Daoy (cell line): ENCODE measurements around the gene ENOX2. TPM values are rescaled to one million over a fixed set of nuclear protein-coding genes. Genes with fewer than 3 reads are reported as not detected.
A peak's percentile ranks its signal among the peaks of the same experiment; 100 is the strongest.

Experiments
- DNase-seq: peaks from one replicate; pipeline ENCODE4 v3.0.0-alpha.2; 2015; ENCODE audit warnings: low read depth
- total RNA-seq: library from RNA; depleted of rRNA; stranded (reverse); fragments of >200 nt; shearing (Covaris generic); gene quantifications from 2 replicates; pipeline ENCODE4 v1.2.3, GENCODE V29; 2014

Gene ENOX2
- total RNA-seq, 1 experiment from 2014 or later: 8.3 TPM

DNA sequence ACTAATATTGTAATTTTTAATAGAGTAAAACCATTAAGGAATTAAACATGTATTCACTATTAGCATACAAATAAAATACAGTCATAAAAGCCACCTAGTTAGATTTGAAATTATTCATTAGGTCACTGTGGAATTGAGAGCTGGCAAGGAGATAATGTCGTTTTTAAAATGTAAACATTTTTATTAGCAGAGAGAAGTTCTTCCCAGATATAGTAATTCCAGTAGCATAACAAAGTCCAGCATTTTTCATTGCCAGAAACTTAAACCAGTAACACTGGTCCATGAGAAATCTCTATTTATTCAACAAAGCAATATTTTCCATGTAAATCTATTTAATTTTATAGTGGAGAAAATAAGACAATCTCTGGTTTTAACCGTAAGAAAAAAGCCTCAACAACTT is 17.5 kb downstream of the ENOX2 start:
- DNase-seq: no peak

DNA sequence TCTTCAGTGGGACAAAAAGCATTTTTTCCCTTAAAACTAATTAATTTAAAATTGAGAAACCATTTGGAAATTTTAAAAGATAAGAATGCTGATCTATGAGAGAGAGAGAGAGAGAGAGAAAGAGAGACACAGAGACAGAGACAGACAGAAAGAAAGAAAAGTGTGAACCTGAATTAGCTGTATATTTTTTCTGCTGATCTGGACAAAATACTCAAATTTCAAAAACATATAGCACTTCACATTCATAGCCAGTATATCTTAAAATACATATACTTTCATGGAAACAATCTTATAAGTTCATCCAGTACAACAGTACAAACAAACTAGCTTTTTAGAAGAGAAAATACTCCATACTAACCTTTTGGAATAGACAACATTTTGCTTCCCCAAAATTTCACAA is 18.4 kb downstream of the ENOX2 start:
- no peak for DNase-seq

DNA sequence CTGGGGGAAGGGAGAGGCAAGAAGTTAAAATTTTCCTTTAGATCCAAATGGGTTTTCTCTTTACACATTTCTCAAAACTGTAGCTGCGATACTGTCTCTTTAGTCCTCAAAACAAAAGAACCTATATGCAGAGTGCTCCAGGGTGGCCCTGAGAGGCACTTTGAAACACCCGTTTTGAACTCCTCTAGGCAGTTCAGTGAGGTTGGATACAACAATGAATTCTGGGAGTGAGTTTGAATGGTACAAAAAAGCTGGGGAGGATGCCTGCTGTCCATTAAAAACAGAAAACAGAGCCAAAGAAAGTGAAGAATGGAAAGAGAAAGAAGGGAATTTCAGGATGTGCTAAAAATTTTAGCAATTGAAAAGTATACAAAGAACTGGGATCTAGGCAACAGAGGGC is 23.1 kb downstream of the ENOX2 start:
- no peak for DNase-seq

DNA sequence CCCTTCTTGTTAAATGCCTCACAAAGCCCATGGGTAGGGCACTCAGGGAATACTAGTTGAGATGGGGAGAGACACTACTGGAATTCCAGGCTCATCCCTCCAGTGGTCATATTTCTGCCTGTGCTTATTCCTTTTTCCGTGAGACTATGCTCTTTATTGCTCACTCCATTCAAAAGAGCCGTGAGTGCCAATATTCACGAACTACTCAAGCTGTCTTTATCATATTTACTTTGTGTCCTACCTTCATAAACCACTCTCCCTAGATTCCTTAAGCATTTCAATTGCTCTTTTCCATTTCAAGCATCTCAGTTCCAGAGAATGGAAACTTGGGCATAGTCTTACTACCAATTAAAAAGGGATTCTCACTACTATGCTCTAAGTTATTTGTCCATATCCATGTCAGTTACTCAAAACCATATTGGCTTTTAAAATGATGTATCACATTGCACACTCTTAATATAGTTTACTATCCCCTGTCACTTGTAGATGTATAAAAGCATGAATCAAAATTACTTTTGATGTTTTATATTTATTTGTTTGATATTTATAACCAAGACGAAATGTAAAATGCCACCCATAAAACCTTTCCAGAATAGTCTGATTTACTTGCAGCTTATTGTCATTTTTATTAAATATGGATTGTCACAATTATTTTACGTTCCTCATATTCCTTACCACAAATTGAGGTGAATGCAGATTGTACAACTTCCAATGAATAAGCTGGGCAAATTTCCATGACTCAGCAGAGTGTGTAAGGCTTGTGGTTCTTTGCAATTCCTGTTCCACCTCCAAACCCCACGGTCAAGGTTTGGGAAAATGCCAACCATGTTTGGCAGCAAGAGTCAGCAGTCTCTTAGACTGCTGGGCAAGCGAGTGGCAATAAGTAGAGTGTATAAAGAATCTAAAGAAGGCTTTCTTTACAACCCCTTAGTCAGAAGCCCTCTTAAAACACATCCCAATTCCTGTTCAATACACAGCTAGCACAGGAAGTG is 24.4 kb downstream of the ENOX2 start:
- DNase-seq: peak; percentile 81

DNA sequence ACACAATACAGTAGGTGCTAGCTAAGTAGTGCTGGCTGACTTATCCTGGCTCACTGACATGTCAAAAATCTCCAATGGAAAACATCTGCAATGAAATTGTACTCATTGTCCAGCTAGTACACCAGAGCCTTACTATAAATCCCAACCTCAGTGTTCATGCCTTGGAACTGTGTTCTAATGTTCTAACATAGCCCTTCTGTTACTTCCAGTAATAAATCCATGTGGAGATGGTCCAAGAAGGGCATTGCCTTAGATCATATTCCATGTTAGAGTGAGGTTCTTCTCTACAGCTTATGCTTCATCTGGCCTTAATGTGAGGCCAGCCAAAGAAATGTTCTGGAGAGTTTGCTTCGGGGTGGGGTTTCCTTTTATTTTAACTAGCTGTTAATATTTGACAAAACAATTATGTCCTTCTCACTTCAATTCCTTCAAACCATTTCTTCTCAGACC is 25.1 kb downstream of the ENOX2 start:
- no peak for DNase-seq

DNA sequence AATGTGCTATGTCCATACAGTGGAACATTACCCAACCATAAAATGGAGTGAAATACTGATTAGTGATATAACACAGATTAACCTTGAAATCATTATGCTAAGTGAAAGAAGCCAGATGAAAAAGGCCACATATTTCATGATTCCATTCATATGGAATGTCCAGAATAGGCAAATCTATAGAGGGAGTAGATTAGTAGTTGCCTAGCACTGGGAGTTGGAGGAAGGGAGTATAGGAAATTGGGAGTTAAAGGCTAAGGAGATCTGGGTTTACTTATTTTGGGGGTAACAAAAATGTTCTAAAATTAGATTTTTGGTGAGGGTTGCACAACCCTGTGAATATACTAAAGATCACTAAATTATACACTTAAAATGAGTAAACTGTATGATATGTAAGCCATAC is 26.8 kb downstream of the ENOX2 start:
- DNase-seq: no peak

DNA sequence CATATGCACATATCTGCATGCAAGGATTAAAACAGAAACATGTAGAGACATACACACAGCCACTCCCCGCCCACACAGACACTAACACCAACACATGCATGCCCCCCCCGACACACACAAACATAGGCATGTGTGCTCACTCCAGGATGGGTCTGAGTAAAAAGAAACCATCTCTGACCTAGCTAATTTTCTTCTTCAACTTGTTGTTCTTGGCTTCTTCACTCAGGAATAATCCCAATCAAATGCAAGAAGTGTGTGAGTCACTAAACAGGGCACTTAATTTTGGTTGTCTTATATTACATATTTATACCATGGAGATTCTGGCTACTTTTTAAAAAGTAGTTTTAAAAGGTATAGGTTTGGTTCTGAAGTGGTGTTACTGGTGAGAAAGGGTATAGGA is 28.3 kb downstream of the ENOX2 start:
- no peak for DNase-seq

DNA sequence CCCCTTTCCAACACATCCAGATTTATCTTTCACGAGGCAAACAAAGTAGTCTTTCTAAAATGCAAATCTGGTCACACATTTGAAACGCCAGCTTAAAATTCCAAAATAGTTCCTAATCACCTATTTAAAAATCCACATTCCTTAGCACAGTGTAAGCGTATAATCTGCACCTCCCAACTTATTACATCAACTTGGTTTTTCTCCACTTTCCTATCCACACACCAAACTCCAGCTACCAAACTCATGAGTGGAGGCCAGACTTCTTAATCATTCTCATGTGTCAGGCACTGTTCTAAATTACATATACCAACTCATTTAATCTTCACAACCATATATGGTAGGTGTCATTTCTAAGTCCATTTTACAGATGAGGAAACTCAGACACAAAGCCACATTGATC is 33.8 kb downstream of the ENOX2 start:
- no peak for DNase-seq

DNA sequence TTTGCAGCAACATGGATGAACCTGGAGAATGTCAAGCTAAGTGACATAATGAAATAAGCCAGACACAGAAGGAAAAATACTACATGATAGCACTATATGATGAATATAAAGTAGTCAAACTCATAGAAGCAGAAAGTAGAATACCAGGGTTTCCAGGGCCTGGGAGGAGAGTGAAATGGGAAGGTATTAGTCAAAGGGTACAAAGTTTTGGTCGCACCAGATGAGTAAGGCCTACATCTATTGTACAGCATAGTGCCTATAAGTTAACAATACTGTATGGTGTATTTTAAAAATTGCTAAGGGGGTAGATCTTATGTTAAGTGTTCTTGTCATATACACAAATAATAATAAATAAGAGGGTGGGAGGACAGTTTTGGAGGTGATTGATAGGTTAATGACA is 41.5 kb downstream of the ENOX2 start:
- DNase-seq: no peak

DNA sequence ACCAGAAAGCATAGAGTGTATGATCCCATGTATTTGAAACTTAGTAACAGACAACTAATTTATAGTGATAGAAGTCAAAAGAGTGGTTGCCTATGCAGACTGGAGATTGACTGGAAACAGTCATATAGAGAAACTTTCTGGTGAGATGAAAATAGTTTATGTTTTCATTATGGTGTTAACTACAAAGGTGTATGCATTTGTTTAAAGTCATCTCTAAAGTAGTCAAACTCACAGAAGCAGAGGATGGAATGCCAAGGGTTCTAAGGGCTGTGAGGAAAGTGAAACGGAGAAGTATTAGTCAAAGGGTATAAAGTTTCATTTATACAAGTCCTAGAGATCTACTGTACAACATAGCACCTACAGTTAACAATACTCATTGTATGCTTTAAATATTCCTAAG is 45.8 kb downstream of the ENOX2 start:
- no peak for DNase-seq

DNA sequence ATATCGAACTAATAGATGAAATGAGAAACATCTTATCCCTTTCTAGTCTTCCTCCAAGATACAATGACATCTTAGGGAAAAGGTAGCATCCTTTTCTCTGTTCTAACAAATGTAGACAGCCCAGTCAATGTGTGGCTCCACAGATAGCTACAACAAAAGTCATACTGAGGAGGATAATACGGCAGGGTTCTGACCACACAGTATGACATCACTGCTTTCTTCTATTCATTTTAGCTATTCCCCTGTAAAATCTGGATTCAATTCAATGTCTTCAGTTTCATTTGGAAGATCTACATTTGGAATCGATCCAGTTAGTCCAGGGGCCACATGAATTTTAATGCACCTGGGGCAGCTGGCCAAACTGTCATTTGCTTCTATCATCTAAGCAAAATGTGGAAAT is 51.4 kb downstream of the ENOX2 start:
- DNase-seq: no peak

DNA sequence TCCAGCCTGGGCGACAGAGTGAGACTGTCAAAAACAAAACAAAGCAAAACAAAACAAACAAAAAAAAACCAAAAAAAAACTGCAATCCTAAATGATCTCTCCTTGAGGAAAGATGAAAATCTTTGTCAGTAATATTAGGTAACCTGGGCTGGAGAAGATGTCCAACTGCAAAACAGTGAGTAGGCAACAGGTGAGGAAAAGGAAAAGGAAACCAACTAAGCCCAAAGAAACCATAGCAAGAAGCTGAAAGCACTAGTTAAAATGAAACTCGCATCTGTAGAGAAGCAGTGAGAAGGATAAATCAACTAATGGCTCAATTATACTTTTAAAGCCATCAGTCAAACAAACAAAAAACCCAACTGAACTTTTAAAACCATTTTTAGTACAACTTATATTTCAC is 54.2 kb downstream of the ENOX2 start:
- no peak for DNase-seq

DNA sequence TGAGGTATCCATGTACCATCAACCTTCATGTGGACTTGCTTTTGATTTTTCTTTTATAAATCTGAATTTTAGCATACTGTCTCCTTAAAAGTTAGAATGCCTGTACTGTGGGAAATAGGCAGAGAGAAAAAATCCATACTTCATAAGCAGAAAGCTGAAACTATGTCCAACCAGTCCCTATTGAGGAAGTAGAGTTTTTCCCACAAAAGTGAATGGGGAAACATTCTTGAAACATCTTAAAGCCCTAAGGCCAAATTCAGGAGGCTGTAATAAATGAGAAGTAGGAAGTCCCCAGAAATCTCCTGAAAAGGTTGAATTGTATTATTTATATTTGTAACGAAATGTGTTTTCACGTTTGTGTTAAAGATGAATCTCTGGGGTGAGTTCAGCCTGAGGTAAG is 56.3 kb downstream of the ENOX2 start:
- no peak for DNase-seq

DNA sequence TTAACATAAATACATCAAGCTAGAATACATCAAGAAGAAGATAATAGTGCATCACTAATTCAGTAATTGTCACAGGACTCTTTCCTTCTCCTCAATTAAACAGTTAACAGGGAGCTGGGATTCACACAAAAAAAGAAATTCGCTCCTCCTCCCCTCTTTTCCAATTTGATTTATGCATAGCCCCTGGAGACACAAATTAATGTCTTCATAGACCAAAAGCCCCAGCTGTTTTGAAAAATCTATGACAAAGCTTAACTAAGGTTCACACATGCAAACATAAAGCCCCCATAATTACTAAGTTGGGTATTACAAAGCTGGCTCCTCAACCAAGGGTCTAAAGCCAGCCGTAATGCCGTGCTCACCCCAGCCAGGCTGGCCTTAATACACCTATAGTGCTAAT is 61.2 kb downstream of the ENOX2 start:
- no peak for DNase-seq

DNA sequence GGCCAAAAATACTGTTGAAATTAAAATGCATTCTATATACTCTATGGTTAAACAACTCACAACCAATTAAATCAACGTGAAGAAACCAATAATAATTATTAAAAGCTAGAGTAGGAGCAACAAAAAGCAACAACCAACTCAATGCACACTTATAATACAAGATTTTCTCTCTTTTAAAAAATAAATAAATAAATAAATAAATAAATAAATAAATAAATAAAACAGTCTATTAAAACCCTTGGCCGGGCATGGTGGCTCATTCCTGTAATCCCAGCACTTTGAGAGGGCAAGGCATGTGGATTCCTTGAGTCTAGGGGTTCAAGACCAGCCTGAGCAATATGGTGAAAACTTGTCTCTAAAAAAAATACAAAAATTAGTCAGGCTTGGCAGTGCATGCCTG is 62.7 kb downstream of the ENOX2 start:
- no peak for DNase-seq

DNA sequence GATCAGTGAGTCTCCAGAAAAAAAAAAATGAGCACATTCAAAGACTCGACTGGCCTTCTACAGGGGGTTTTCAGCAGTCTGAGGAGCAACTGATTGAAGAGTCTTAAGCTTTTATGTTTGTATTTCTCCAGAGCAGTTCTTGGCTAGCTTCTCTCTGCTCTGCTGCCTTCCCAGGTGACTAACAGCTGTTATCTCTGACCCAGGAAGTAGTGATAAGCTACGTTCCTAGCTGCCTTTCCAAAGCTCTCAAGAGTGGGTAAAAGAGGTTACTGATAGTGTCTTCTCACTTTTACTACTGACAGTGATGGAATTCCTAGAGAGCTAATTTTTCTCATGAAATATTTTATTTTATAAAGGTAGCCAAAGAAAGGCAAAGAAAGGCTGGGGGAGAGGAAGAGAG is 66.6 kb downstream of the ENOX2 start:
- DNase-seq: no peak

DNA sequence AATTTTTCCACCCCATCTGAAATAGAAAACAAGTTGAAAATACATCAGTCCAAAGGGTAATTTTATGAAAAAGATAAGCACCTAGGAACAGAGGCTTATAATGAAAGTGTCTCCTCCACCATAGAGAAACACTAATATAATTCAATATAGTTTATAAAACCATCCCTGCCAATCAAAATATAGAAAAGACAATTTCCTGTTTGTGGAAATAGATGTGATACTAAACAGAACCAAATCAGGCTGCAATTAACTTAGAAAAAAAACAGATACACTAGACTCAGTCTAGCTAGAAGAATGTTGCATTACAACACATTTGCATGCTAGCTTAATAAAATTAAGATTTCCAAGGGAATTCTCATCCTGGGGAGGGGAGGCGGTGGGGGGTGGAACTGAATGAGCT is 68.2 kb downstream of the ENOX2 start:
- DNase-seq: no peak

DNA sequence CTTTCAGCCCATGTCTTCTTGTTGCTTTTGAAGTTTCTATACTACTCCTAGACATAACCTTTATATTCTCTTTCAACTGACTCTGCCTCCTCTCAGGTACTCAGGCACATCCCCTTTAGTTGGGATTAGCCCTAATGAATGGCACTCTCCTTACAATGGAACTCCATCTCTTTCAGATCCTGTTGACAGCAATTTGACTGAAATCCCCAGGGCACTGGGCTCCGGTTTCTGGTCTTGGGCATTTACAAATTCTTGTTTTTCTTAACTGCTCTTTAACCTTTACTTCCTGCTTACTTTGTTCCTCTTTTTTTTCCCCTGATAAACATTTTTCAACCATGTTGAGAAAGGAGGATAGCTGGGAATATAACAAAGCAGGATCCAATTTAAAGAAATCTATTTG is 68.9 kb downstream of the ENOX2 start:
- no peak for DNase-seq

DNA sequence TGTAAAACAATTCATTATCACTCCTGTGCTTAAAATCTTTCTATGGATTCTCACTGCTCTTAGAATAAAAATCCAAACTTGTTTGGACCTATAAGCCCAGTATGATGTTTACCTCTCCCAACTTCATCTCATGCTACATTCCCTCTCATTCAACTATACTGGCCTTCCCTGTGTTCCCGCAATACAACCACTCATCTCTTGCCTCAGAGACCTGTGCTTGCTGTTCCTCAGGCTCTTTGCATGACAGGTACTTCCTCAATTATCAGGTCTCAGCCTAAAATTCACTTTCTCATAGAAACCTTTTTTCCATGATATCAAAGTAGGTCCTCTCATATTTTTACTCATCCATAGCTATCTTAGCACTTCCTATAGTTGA is 71.7 kb downstream of the ENOX2 start:
- no peak for DNase-seq

DNA sequence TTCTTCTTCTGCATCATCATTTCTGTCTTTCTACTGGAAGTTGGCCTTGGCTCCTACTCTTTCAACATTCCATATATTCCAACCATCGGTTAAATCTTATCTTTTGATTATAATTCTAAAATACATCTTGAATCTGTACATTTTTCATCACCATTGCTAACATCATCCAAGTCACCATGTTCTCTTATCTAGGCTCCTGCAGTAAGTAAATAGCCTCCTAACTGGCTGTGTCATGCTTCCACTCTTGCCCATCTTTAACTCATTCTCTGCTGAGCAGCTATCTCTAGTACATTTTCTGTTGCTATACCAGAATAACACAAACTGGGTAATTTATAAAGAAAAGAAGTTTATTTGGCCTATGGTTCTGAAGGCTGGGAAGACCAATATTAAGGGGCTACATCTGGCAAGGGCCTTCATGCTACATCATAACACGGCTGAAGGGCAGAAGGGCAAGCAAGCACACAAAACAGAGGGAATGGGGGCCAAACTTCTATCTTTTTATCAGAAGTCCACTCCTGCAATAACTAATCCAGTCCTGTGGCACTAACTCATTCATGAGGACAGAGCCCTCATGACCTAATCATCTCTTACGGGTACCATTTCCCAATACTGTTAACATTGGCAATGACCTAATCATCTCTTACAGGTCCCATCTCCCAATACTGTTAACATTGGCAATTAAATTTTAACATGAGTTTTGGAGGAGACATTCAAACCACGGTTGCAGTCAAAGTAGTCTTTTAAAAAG is 72.2 kb downstream of the ENOX2 start:
- DNase-seq: no peak

DNA sequence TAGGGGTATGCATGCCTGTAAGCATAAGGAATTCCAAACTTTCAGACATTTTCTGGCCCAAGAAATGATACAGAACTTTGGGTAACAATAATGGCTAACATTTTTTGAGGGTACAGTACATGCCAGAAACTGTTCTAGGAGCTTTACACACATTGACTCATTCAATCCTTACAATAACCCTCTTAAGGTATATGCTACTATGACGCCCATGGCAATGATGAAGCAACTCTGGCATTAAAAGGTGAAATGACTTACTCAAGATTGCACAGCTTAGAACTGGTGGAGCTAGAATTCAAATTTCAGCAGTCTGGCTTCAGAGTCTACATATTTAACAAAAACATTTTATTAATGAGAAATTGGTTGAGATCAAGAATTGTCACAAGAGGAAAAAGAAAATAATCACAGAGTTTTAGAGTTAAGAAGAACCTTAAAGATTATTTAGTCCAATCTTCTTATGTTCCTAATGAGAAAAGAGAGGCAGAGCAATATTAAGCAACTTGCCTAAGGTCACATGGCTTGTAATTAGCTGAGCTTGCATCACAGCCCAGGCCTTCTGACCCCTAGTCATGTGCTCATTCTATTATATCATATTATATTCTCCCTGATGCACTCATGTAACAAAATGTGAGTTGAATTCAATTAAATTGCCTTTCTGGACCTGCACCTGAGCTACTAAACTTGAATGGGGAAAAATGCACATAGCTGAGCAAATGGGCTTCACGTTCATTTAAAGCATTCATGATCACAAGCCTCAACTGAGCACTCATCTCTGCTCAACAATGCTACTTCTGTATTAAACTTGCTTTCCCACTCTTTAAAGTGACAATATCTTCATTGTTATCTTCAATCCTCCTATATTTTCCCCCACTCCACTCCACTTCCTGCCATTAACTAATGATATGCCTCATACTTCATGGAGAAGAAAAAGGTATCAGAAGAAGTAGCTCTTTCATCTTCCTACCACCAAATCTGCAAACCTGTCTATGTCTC is 73.2 kb downstream of the ENOX2 start:
- no peak for DNase-seq

DNA sequence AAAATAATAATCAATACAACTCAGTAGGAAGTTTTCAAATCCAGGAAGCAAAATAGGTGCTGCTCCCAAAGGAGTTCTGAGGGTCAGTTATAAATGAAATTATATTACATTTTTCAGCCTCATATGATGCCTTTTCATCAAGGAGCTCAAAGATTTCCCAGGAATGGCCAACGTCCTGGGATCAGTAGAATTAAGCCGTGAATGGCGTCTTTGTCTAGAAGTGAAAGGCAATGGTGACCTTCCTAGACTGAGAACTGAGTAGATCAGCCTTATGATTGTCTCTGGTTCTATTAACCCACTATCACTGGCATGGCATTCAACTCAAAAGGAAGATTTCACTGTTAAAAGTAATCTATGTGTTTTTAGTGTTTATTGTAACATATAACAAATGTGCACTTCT is 74.4 kb downstream of the ENOX2 start:
- no peak for DNase-seq
